Central memory CD4-positive, alpha-beta T cell (primary cell): ENCODE measurements around the gene TTC28.

Experiments
- DNase-seq: peaks from one replicate; pipeline ENCODE4 v3.0.0; 2022

Gene TTC28

GRCh38 chr22:27980424-27981148, 699.1 kb downstream of the TTC28 start:
- no peak for DNase-seq

GRCh38 chr22:27978802-27979201, 700.8 kb downstream of the TTC28 start:
- DNase-seq, result no peak

GRCh38 chr22:27978317-27978716, 701.3 kb downstream of the TTC28 start:
- DNase-seq, result no peak

- DNase-seq, result no peak
Observed at GRCh38 chr22:27976586-27976985, 703.1 kb downstream of the TTC28 start.

GRCh38 chr22:27975381-27976013, 704.1 kb downstream of the TTC28 start:
- no peak for DNase-seq

GRCh38 chr22:27973846-27974245, 705.8 kb downstream of the TTC28 start:
- no peak for DNase-seq

GRCh38 chr22:27972732-27973698, 706.6 kb downstream of the TTC28 start:
- no peak for DNase-seq

- DNase-seq, result no peak
Observed at GRCh38 chr22:27971926-27972325, 707.7 kb downstream of the TTC28 start.

GRCh38 chr22:27970596-27971220, 708.9 kb downstream of the TTC28 start:
- no peak for DNase-seq

GRCh38 chr22:27966168-27967064, 713.2 kb downstream of the TTC28 start:
- no peak for DNase-seq

GRCh38 chr22:27962268-27963044, 717.2 kb downstream of the TTC28 start:
- DNase-seq, result no peak

- no peak for DNase-seq
Observed at GRCh38 chr22:27961680-27962079, 718.0 kb downstream of the TTC28 start.

- DNase-seq, result no peak
Observed at GRCh38 chr22:27961182-27961581, 718.5 kb downstream of the TTC28 start.

- DNase-seq, result no peak
Observed at GRCh38 chr22:27959335-27960090, 720.1 kb downstream of the TTC28 start.

- no peak for DNase-seq
Observed at GRCh38 chr22:27952779-27953178, 726.9 kb downstream of the TTC28 start.

GRCh38 chr22:27952091-27952490, 727.5 kb downstream of the TTC28 start:
- no peak for DNase-seq

- DNase-seq, result no peak
Observed at GRCh38 chr22:27949421-27949820, 730.2 kb downstream of the TTC28 start.

- no peak for DNase-seq
Observed at GRCh38 chr22:27948569-27948968, 731.1 kb downstream of the TTC28 start.

GRCh38 chr22:27947448-27947847, 732.2 kb downstream of the TTC28 start:
- no peak for DNase-seq

GRCh38 chr22:27941143-27941542, 738.5 kb downstream of the TTC28 start:
- no peak for DNase-seq
